HUES48 (cell line): ENCODE data around the gene CPED1.
"Not testable (repeated sequence)": the region's sequence is repeated elsewhere in the genome, so short reads cannot be mapped to it uniquely, and the experiment has no call there.

Source experiments
- H3K27ac ChIP-seq: one replicate; pipeline ENCODE4 v1.7.0; 2013; ENCODE audit warnings: low read depth, low read length, inconsistent platforms
- H3K27me3 ChIP-seq: 2 replicates; pipeline ENCODE4 v1.6.1; 2013; ENCODE audit warnings: mild to moderate bottlenecking, low read length; ENCODE audit not compliant: control insufficient read depth, insufficient read depth
- H3K36me3 ChIP-seq: 2 replicates; pipeline ENCODE4 v1.6.1; 2013; ENCODE audit warnings: low read length; ENCODE audit not compliant: control insufficient read depth, insufficient read depth
- H3K4me1 ChIP-seq: 2 replicates; pipeline ENCODE4 v1.6.1; 2013; ENCODE audit warnings: mild to moderate bottlenecking, low read length; ENCODE audit not compliant: control insufficient read depth, insufficient read depth
- H3K4me3 ChIP-seq: 2 replicates; pipeline ENCODE4 v1.5.1; 2013; ENCODE audit warnings: mild to moderate bottlenecking, low read depth, low read length
- H3K9ac ChIP-seq: 2 replicates; pipeline ENCODE4 v1.6.1; 2013; ENCODE audit warnings: mild to moderate bottlenecking, low read depth, low read length, moderate library complexity
- H3K9me3 ChIP-seq: 2 replicates; pipeline ENCODE4 v1.6.1; 2013; ENCODE audit warnings: low read length; ENCODE audit not compliant: control insufficient read depth, insufficient read depth

Gene CPED1

GRCh38 chr7:121032645-121033460, 44.3 kb downstream of the CPED1 start:
- no peak overlapping the region for H3K4me3 ChIP-seq
- H3K27me3 ChIP-seq: no peaks in the 10 kb centered on the region
- H3K36me3 ChIP-seq: no peaks in the 10 kb centered on the region
- H3K4me1 ChIP-seq: peaks cover 6% of the 10 kb centered on the region
- H3K27ac ChIP-seq: no peak overlapping the region
- no peaks in the 10 kb centered on the region for H3K9me3 ChIP-seq
- no peak overlapping the region for H3K9ac ChIP-seq

GRCh38 chr7:121034929-121035328, 46.4 kb downstream of the CPED1 start:
- no peak overlapping the region for H3K27ac ChIP-seq
- no peaks in the 10 kb centered on the region for H3K9me3 ChIP-seq
- H3K9ac ChIP-seq: no peak overlapping the region
- H3K27me3 ChIP-seq: no peaks in the 10 kb centered on the region
- no peak overlapping the region for H3K4me3 ChIP-seq
- H3K36me3 ChIP-seq: no peaks in the 10 kb centered on the region
- no peaks in the 10 kb centered on the region for H3K4me1 ChIP-seq

DNA sequence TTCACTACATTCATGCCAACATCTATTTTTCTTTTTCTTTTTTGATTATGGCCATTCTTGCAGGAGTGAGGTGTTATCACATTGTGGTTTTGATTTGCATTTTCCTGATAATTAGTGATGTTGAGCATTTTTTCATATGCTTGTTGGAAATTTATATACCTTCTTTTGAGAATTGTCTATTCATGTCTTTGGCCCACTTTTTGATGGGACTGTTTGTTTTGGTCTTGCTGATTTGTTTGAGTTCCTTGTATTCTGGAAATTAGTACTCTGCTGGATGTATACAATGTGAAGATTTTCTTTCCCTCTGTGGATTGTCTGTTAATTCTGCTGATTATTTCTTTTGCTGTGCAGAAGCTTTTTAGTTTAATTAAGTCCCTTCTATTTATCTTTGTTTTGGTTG, 48.3 kb downstream of the CPED1 start:
- not testable (repeated sequence) for H3K9me3 ChIP-seq, H3K27me3 ChIP-seq, H3K4me1 ChIP-seq, H3K36me3 ChIP-seq, H3K4me3 ChIP-seq, H3K9ac ChIP-seq, H3K27ac ChIP-seq

GRCh38 chr7:121037329-121037728, 48.8 kb downstream of the CPED1 start:
- not testable (repeated sequence) for H3K27ac ChIP-seq, H3K27me3 ChIP-seq, H3K9me3 ChIP-seq, H3K9ac ChIP-seq, H3K36me3 ChIP-seq, H3K4me3 ChIP-seq, H3K4me1 ChIP-seq

- Histone ChIP-seq H3K36me3 (no peaks in the 10 kb centered on the region), H3K4me3 (no peak overlapping the region), H3K9ac (no peak overlapping the region), H3K9me3 (no peaks in the 10 kb centered on the region), H3K27ac (no peak overlapping the region), H3K27me3 (no peaks in the 10 kb centered on the region), H3K4me1 (no peaks in the 10 kb centered on the region)
Measured at GRCh38 chr7:121037957-121038716, 49.6 kb downstream of the CPED1 start.

- Histone ChIP-seq H3K27ac (no peak overlapping the region), H3K4me1 (peaks cover 5% of the 10 kb centered on the region; the same call in 1 of the 2 replicates), H3K9ac (no peak overlapping the region), H3K27me3 (no peaks in the 10 kb centered on the region), H3K36me3 (no peaks in the 10 kb centered on the region), H3K4me3 (no peak overlapping the region), H3K9me3 (no peaks in the 10 kb centered on the region)
Measured at GRCh38 chr7:121038717-121039509, 50.4 kb downstream of the CPED1 start.

- H3K27ac ChIP-seq: no peak overlapping the region
- H3K36me3 ChIP-seq: no peaks in the 10 kb centered on the region
Measured at GRCh38 chr7:121039510-121039822, 51.0 kb downstream of the CPED1 start.

GRCh38 chr7:121039994-121040393, 51.5 kb downstream of the CPED1 start:
- no peaks in the 10 kb centered on the region for H3K9me3 ChIP-seq
- no peaks in the 10 kb centered on the region for H3K36me3 ChIP-seq
- H3K27ac ChIP-seq: no peak overlapping the region
- H3K4me3 ChIP-seq: no peak overlapping the region
- H3K4me1 ChIP-seq: peaks cover 9% of the 10 kb centered on the region; the same call in 1 of the 2 replicates
- no peaks in the 10 kb centered on the region for H3K27me3 ChIP-seq
- no peak overlapping the region for H3K9ac ChIP-seq

More at GRCh38 chr7:121039510-121039822, 51.0 kb downstream of the CPED1 start:
- Histone ChIP-seq H3K27me3 (no peaks in the 10 kb centered on the region), H3K9ac (no peak overlapping the region), H3K4me1 (peaks cover 9% of the 10 kb centered on the region; the same call in 1 of the 2 replicates), H3K9me3 (no peaks in the 10 kb centered on the region), H3K4me3 (no peak overlapping the region)

DNA sequence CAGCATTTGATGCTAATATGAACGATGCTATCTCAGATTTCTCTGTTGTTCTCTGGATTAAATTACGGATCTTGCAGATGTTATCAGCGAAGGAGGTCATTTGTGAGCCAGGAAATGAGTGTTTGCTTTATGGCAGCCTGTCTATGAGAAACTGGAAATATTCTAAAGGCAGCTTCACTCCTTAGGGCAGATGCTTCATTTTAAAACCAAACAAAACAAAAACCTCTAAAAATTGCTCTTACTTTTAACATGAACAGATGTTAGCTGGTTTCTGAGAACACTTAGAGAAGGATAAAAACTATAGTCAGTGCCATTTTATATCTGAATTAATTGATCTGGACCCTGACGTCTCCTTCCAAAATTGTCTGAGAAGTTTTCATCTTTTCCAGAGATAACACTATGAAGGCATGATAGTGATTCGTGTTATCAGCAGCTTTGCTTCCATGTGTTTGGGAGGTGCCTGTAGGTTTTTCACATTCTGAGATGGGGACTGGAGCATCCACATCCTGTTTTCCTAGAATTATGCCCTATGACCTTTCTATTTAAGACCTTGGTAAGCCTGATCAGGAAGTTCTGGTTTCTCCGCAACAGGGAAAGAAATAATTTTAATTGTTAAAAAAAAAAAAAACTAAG, 53.1 kb downstream of the CPED1 start:
- Histone ChIP-seq H3K27ac (no peak overlapping the region), H3K4me3 (no peak overlapping the region), H3K9ac (no peak overlapping the region)

GRCh38 chr7:121042195-121042594, 53.7 kb downstream of the CPED1 start:
- Histone ChIP-seq H3K36me3 (no peaks in the 10 kb centered on the region), H3K9me3 (no peaks in the 10 kb centered on the region), H3K4me1 (peaks cover 9% of the 10 kb centered on the region; the same call in 1 of the 2 replicates), H3K27ac (no peak overlapping the region), H3K27me3 (no peaks in the 10 kb centered on the region), H3K4me3 (no peak overlapping the region), H3K9ac (no peak overlapping the region)

More for the DNA sequence above, 53.1 kb downstream of the CPED1 start:
- H3K36me3 ChIP-seq: no peaks in the 10 kb centered on the region
- no peaks in the 10 kb centered on the region for H3K27me3 ChIP-seq
- H3K9me3 ChIP-seq: no peaks in the 10 kb centered on the region
- peaks cover 9% of the 10 kb centered on the region; the same call in 1 of the 2 replicates for H3K4me1 ChIP-seq
